SU-DHL-6 (cell line): Measurements from ENCODE around the gene C7orf25.
A peak's percentile ranks its signal among the peaks of the same experiment; 100 is the strongest.

Experiments
- H2AFZ ChIP-seq: fragments of 200-600 bp; sonication (generic); 2 replicates; pipeline ENCODE4 v1.6.1; 2014; ENCODE audit warnings: low read depth, mild to moderate bottlenecking, moderate library complexity, mixed read lengths, antibody characterized with exemption, low read length; ENCODE audit not compliant: severe bottlenecking
- H3F3A ChIP-seq: fragments of 200-600 bp; shearing (Covaris generic); 2 replicates; pipeline ENCODE4 v1.6.0; 2016; ENCODE audit warnings: antibody characterized with exemption, mild to moderate bottlenecking; ENCODE audit not compliant: insufficient read depth
- H3K27ac ChIP-seq: fragments of 200-600 bp; sonication (generic); 2 replicates; pipeline ENCODE4 v1.5.1; 2016; ENCODE audit warnings: low read depth, mild to moderate bottlenecking, low read length, moderate library complexity, mixed read lengths
- H3K27me3 ChIP-seq: fragments of 200-600 bp; sonication (generic), shearing (Covaris generic); 2 replicates; pipeline ENCODE4 v1.6.0; 2014; ENCODE audit warnings: mild to moderate bottlenecking, low read length
- H3K36me3 ChIP-seq: fragments of 200-600 bp; sonication (generic); 2 replicates; pipeline ENCODE4 v1.6.1; 2014; ENCODE audit warnings: mild to moderate bottlenecking, low read length, mixed read lengths
- H3K4me2 ChIP-seq: fragments of 300-600, 200-600 bp; shearing (Covaris generic), sonication (generic); 2 replicates; pipeline ENCODE4 v1.6.0; 2014; ENCODE audit warnings: low read length, low read depth, mild to moderate bottlenecking; ENCODE audit not compliant: poor library complexity, severe bottlenecking
- H3K4me3 ChIP-seq: fragments of 200-600 bp; sonication (generic); 2 replicates; pipeline ENCODE4 v1.5.1; 2014; ENCODE audit warnings: antibody characterized with exemption, low read length, mild to moderate bottlenecking, mixed read lengths; ENCODE audit not compliant: insufficient read depth, poor library complexity, severe bottlenecking
- H3K79me2 ChIP-seq: fragments of 200-600 bp; sonication (generic); 2 replicates; pipeline ENCODE4 v1.6.1; 2014; ENCODE audit warnings: mild to moderate bottlenecking, low read length, moderate library complexity; ENCODE audit not compliant: insufficient read depth
- H3K9ac ChIP-seq: fragments of 200-600 bp; sonication (generic); 2 replicates; pipeline ENCODE4 v1.7.0; 2014; ENCODE audit warnings: mild to moderate bottlenecking, low read length
- H3K9me2 ChIP-seq: fragments of 200-600 bp; sonication (generic); replicated peaks from 2 replicates; pipeline ENCODE4 v1.6.1; 2014; ENCODE audit warnings: low read length; ENCODE audit not compliant: insufficient read depth
- H3K9me3 ChIP-seq: fragments of 200-600 bp; sonication (generic); 2 replicates; pipeline ENCODE4 v1.6.1; 2014; ENCODE audit warnings: low read length, mixed read lengths; ENCODE audit not compliant: insufficient read depth
- H4K20me1 ChIP-seq: fragments of 200-600 bp; sonication (generic); 2 replicates; pipeline ENCODE4 v1.6.1; 2014; ENCODE audit warnings: low read depth, mild to moderate bottlenecking, antibody characterized with exemption, low read length, moderate library complexity, mixed read lengths
- CTCF ChIP-seq: fragments of 200-600 bp; sonication (generic); IDR thresholded peaks from one replicate; pipeline ENCODE4 v1.5.1; 2017; ENCODE audit warnings: antibody characterized with exemption, mild to moderate bottlenecking, low read length, moderate library complexity; ENCODE audit not compliant: insufficient read depth, poor library complexity, severe bottlenecking
- EZH2phosphoT487 ChIP-seq: fragments of 200-600 bp; sonication (generic), shearing (Covaris generic); conservative IDR thresholded peaks from 2 replicates; pipeline ENCODE4 v1.6.1; 2018; ENCODE audit warnings: mild to moderate bottlenecking, antibody characterized with exemption, low read length, moderate library complexity, mixed read lengths

The C7orf25 gene

GRCh38 chr7:42911454-42912447 lies at the start of gene C7orf25:
C7orf25 (minus strand) TSS chr7:42912070; CDS start chr7:42910900, 1,170 bp downstream.
- H3K9me2 ChIP-seq = no peaks in the 10 kb centered on the region
- peak within 1 kb of the TSS; percentile 2 for H3K27ac ChIP-seq
- peaks cover 10% of the 10 kb centered on the region for H3K36me3 ChIP-seq
- H3K27me3 ChIP-seq = no peaks in the 10 kb centered on the region
- peaks cover 23% of the 10 kb centered on the region for H3F3A ChIP-seq
- no peak for TF ChIP-seq CTCF
- no peak for TF ChIP-seq EZH2phosphoT487
- H3K79me2 ChIP-seq = no peaks in the 10 kb centered on the region
- no peaks in the 10 kb centered on the region for H4K20me1 ChIP-seq
- peak within 1 kb of the TSS; percentile 70 for H3K4me2 ChIP-seq
- H3K9ac ChIP-seq = peak within 1 kb of the TSS; percentile 74
- peak within 1 kb of the TSS; percentile 86 for H2AFZ ChIP-seq
- no peaks in the 10 kb centered on the region for H3K9me3 ChIP-seq
- H3K4me3 ChIP-seq = peak within 1 kb of the TSS; percentile 86

- Histone ChIP-seq H3K4me3 (no peak overlapping the region), H3K4me2 (no peak overlapping the region), H2AFZ (no peak overlapping the region), H3K36me3 (no peaks in the 10 kb centered on the region; the same call in 1 of the 2 replicates), H3K9me2 (no peaks in the 10 kb centered on the region), H3K79me2 (no peaks in the 10 kb centered on the region), H4K20me1 (no peaks in the 10 kb centered on the region), H3K9ac (no peak overlapping the region), H3K27me3 (no peaks in the 10 kb centered on the region), H3K27ac (no peak overlapping the region), H3F3A (no peaks in the 10 kb centered on the region), H3K9me3 (0 out of 2 replicates have a peak, but pooled peaks cover 6% of the 10 kb centered on the region)
- TF ChIP-seq CTCF (no peak), EZH2phosphoT487 (no peak)
Observed at GRCh38 chr7:42961170-42961569, 49.3 kb upstream of the C7orf25 start.

GRCh38 chr7:42960762-42961161 lies 48.9 kb upstream of the C7orf25 start:
- H3F3A ChIP-seq = no peaks in the 10 kb centered on the region
- H2AFZ ChIP-seq = no peak overlapping the region
- H4K20me1 ChIP-seq = no peaks in the 10 kb centered on the region
- no peak overlapping the region for H3K4me3 ChIP-seq
- H3K9me3 ChIP-seq = peaks cover 9% of the 10 kb centered on the region; the same call in 1 of the 2 replicates
- H3K27ac ChIP-seq = no peak overlapping the region
- H3K36me3 ChIP-seq = no peaks in the 10 kb centered on the region; the same call in 1 of the 2 replicates
- no peak overlapping the region for H3K9ac ChIP-seq
- H3K79me2 ChIP-seq = no peaks in the 10 kb centered on the region
- H3K4me2 ChIP-seq = no peak overlapping the region
- H3K27me3 ChIP-seq = no peaks in the 10 kb centered on the region
- H3K9me2 ChIP-seq = no peaks in the 10 kb centered on the region
- TF ChIP-seq CTCF = no peak
- TF ChIP-seq EZH2phosphoT487 = no peak
